Fibroblast of gingiva (primary cell): ENCODE results near the gene PFDN6.
A peak's percentile ranks its signal among the peaks of the same experiment; 100 is the strongest.

Source experiments
- DNase-seq: peaks from one replicate; pipeline ENCODE4 v3.0.0-alpha.2; 2011; ENCODE audit warnings: low read depth

Gene PFDN6

GRCh38 chr6:33295621-33296369 is 6.4 kb downstream of the PFDN6 start:
- no peak for DNase-seq

- no peak for DNase-seq
Observed at GRCh38 chr6:33296797-33297405, 7.5 kb downstream of the PFDN6 start.

GRCh38 chr6:33297406-33297955 is 8.1 kb downstream of the PFDN6 start:
- no peak for DNase-seq

GRCh38 chr6:33297956-33298772 is 8.8 kb downstream of the PFDN6 start:
- peak; percentile 89 for DNase-seq

GRCh38 chr6:33298773-33299236 is 9.4 kb downstream of the PFDN6 start, which contains the start of gene RGL2:
Gene RGL2, minus strand, starts transcription at chr6:33298942. Its CDS starts 332 bp downstream, at chr6:33298610.
- DNase-seq, result peak; percentile 78

- peak; percentile 91 for DNase-seq
Observed at GRCh38 chr6:33299237-33299944, 10.0 kb downstream of the PFDN6 start.

GRCh38 chr6:33301877-33302276 is 12.5 kb downstream of the PFDN6 start:
- no peak for DNase-seq

GRCh38 chr6:33304216-33304615 is 14.8 kb downstream of the PFDN6 start:
- no peak for DNase-seq

GRCh38 chr6:33305052-33305451 is 15.7 kb downstream of the PFDN6 start:
- no peak for DNase-seq

GRCh38 chr6:33306356-33306755 is 17.0 kb downstream of the PFDN6 start:
- no peak for DNase-seq

GRCh38 chr6:33312361-33313104 is 23.1 kb downstream of the PFDN6 start:
- peak; percentile 53 for DNase-seq

GRCh38 chr6:33313105-33313708 is 23.8 kb downstream of the PFDN6 start:
- no peak for DNase-seq

GRCh38 chr6:33313709-33314514 is 24.5 kb downstream of the PFDN6 start, which contains the start of gene TAPBP:
Gene TAPBP, minus strand, starts transcription at chr6:33314078. Its CDS starts 37 bp downstream, at chr6:33314041.
- DNase-seq, result peak; percentile 45

GRCh38 chr6:33314515-33314942 is 25.1 kb downstream of the PFDN6 start:
- DNase-seq, result peak; percentile 77

GRCh38 chr6:33314943-33315792 is 25.8 kb downstream of the PFDN6 start:
- DNase-seq, result no peak

- DNase-seq, result no peak
Observed at GRCh38 chr6:33315793-33316602, 26.6 kb downstream of the PFDN6 start.

- DNase-seq, result no peak
Observed at GRCh38 chr6:33316603-33317418, 27.4 kb downstream of the PFDN6 start.
